ENCODE measurements around the gene PPP1R9A. TPM values are rescaled to one million over a fixed set of nuclear protein-coding genes. Genes with fewer than 3 reads are reported as not detected.

Gene PPP1R9A
- total RNA-seq, 1 experiment from 2014 or later = 5.9 TPM

GRCh38 chr7:95205665-95206225 is 298.4 kb downstream of the PPP1R9A start:
- H3K9ac ChIP-seq (ENCODE audit: low read length) = no peak overlapping the region
- H3F3A ChIP-seq (ENCODE audit: low read length, unreplicated experiment) = no peaks in the 10 kb centered on the region
- no peaks in the 10 kb centered on the region for H3K9me3 ChIP-seq (ENCODE audit: low read length)
- H3K4me1 ChIP-seq (ENCODE audit: insufficient read depth, low read length) = peaks cover 15% of the 10 kb centered on the region
- TF ChIP-seq EZH2phosphoT487 (IDR thresholded peaks at IDR 0.05; ENCODE audit: borderline replicate concordance, low read length) (no peak), CTCF (conservative IDR thresholded peaks at IDR 0.05; ENCODE audit: low read depth, low read length) (no peak), EZH2 (IDR thresholded peaks at IDR 0.05; ENCODE audit: low read length, unreplicated experiment) (no peak)
- no peak overlapping the region for H3K4me3 ChIP-seq (ENCODE audit: low read length)
- peak overlapping the region; percentile 41; the same call in 1 of the 2 replicates for H3K4me2 ChIP-seq (ENCODE audit: low read length)
- no peaks in the 10 kb centered on the region for H3K79me2 ChIP-seq (ENCODE audit: low read length)
- DNase-seq = peak; percentile 73
- H3K27me3 ChIP-seq (ENCODE audit: low read length) = no peaks in the 10 kb centered on the region
- H3K36me3 ChIP-seq (ENCODE audit: low read depth, low read length) = no peaks in the 10 kb centered on the region
- intact Hi-C loops (cut with micrococcal nuclease) = no loop called here
- no peak overlapping the region for H3K27ac ChIP-seq (ENCODE audit: low read length)
- H2AFZ ChIP-seq (ENCODE audit: low read length) = no peak overlapping the region
- BruUV-seq (replicated peaks) = no TSS peak
- ChIA-PET POLR2A (ENCODE audit: unreplicated experiment) (no interaction called here), CTCF (no interaction called here)
- no peaks in the 10 kb centered on the region for H3K9me2 ChIP-seq (replicated peaks; ENCODE audit: low read length)
- H4K20me1 ChIP-seq (ENCODE audit: low read length) = no peaks in the 10 kb centered on the region
- ATAC-seq = peak; percentile 84

GRCh38 chr7:95209276-95209675 is 301.9 kb downstream of the PPP1R9A start:
- Histone ChIP-seq H3K4me1 (ENCODE audit: insufficient read depth, low read length) (peaks cover 15% of the 10 kb centered on the region), H2AFZ (ENCODE audit: low read length) (no peak overlapping the region), H3K4me3 (ENCODE audit: low read length) (no peak overlapping the region), H4K20me1 (ENCODE audit: low read length) (no peaks in the 10 kb centered on the region), H3F3A (ENCODE audit: low read length, unreplicated experiment) (no peaks in the 10 kb centered on the region), H3K79me2 (ENCODE audit: low read length) (no peaks in the 10 kb centered on the region), H3K9ac (ENCODE audit: low read length) (no peak overlapping the region), H3K27me3 (ENCODE audit: low read length) (no peaks in the 10 kb centered on the region), H3K9me3 (ENCODE audit: low read length) (no peaks in the 10 kb centered on the region), H3K27ac (ENCODE audit: low read length) (no peak overlapping the region), H3K9me2 (replicated peaks; ENCODE audit: low read length) (no peaks in the 10 kb centered on the region), H3K36me3 (ENCODE audit: low read depth, low read length) (no peaks in the 10 kb centered on the region), H3K4me2 (ENCODE audit: low read length) (no peak overlapping the region)
- TF ChIP-seq CTCF (conservative IDR thresholded peaks at IDR 0.05; ENCODE audit: low read depth, low read length) = no peak
- no peak for TF ChIP-seq EZH2phosphoT487 (IDR thresholded peaks at IDR 0.05; ENCODE audit: borderline replicate concordance, low read length)
- no peak for TF ChIP-seq EZH2 (IDR thresholded peaks at IDR 0.05; ENCODE audit: low read length, unreplicated experiment)
- BruUV-seq (replicated peaks) = no TSS peak
- intact Hi-C loops (cut with micrococcal nuclease) = no loop called here
- DNase-seq (no peak), ATAC-seq (no peak)
- POLR2A ChIA-PET (ENCODE audit: unreplicated experiment) = no interaction called here
- CTCF ChIA-PET = no interaction called here

- no peak for TF ChIP-seq EZH2phosphoT487 (IDR thresholded peaks at IDR 0.05; ENCODE audit: borderline replicate concordance, low read length)
- H3K27ac ChIP-seq (ENCODE audit: low read length) = no peak overlapping the region
- H3K9me2 ChIP-seq (replicated peaks; ENCODE audit: low read length) = no peaks in the 10 kb centered on the region
- intact Hi-C loops (cut with micrococcal nuclease) = no loop called here
- H3K9ac ChIP-seq (ENCODE audit: low read length) = no peak overlapping the region
- ATAC-seq = no peak
- no peak overlapping the region for H3K4me2 ChIP-seq (ENCODE audit: low read length)
- ChIA-PET CTCF (no interaction called here), POLR2A (ENCODE audit: unreplicated experiment) (no interaction called here)
- peaks cover 15% of the 10 kb centered on the region for H3K4me1 ChIP-seq (ENCODE audit: insufficient read depth, low read length)
- H3K4me3 ChIP-seq (ENCODE audit: low read length) = no peak overlapping the region
- no peaks in the 10 kb centered on the region for H3K27me3 ChIP-seq (ENCODE audit: low read length)
- H4K20me1 ChIP-seq (ENCODE audit: low read length) = no peaks in the 10 kb centered on the region
- no peaks in the 10 kb centered on the region for H3K79me2 ChIP-seq (ENCODE audit: low read length)
- no peak overlapping the region for H2AFZ ChIP-seq (ENCODE audit: low read length)
- H3K9me3 ChIP-seq (ENCODE audit: low read length) = no peaks in the 10 kb centered on the region
- BruUV-seq (replicated peaks) = no TSS peak
- DNase-seq = no peak
- no peaks in the 10 kb centered on the region for H3K36me3 ChIP-seq (ENCODE audit: low read depth, low read length)
- H3F3A ChIP-seq (ENCODE audit: low read length, unreplicated experiment) = no peaks in the 10 kb centered on the region
These were observed 302.4 kb downstream of the PPP1R9A start for GRCh38 chr7:95209788-95210187.

Measured in PC-3 (cell line).